GM19395 (cell line): Measurements from ENCODE around the gene UBE2E1.
"Not testable (repeated sequence)": the region's sequence is repeated elsewhere in the genome, so short reads cannot be mapped to it uniquely, and the experiment has no call there.

ENCODE experiments used
- ATAC-seq: cut with Tn5 transposase; IDR thresholded peaks from one replicate; pipeline ENCODE4 v1.9.1; 2021; ENCODE audit warnings: mild to moderate bottlenecking, moderate library complexity; ENCODE audit not compliant: unreplicated experiment

UBE2E1 gene

DNA sequence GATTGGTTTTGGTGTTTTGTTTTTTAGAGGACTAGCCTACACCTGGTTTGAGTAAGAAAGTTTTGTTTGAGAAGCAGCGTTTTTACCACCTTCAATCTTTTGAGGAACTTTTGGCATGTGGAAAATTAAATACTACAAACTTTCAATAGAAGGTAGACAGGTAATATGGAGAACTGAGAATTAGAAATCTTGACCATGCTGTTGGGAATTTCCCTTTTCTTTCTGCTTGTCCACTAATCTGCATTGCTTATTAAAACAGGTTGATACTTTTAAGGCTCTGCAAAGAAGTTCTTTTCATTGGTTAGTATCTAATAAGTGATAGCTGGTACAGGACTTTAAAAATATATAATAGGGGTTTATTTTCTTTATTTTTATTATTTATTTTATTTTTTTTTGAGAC, 31.9 kb downstream of the UBE2E1 start:
- ATAC-seq: no peak

GRCh38 chr3:23840521-23840920, 34.8 kb downstream of the UBE2E1 start:
- ATAC-seq: no peak

- ATAC-seq: no peak
Observed at GRCh38 chr3:23843869-23844268, 38.1 kb downstream of the UBE2E1 start.

GRCh38 chr3:23845326-23846216, 39.8 kb downstream of the UBE2E1 start:
- ATAC-seq: no peak

DNA sequence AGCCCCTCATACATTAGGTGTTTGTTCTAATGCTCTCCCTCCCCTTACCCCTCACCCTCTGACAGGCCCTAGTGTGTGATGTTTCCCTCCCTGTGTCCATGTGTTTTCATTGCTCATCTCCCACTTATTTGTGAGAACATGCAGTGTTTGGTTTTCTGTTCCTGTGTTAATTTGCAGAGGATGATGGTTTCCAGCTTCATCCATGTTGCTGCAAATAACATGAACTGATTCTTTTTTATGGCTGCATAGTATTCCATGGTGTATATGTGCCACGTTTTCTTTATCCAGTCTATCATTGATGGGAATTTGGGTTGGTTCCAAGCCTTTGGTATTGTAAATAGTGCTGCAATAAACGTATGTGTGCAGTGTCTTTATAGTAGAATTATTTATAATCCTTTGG, 43.7 kb downstream of the UBE2E1 start:
- not testable (repeated sequence) for ATAC-seq

GRCh38 chr3:23856286-23856685, 50.5 kb downstream of the UBE2E1 start:
- ATAC-seq: no peak

DNA sequence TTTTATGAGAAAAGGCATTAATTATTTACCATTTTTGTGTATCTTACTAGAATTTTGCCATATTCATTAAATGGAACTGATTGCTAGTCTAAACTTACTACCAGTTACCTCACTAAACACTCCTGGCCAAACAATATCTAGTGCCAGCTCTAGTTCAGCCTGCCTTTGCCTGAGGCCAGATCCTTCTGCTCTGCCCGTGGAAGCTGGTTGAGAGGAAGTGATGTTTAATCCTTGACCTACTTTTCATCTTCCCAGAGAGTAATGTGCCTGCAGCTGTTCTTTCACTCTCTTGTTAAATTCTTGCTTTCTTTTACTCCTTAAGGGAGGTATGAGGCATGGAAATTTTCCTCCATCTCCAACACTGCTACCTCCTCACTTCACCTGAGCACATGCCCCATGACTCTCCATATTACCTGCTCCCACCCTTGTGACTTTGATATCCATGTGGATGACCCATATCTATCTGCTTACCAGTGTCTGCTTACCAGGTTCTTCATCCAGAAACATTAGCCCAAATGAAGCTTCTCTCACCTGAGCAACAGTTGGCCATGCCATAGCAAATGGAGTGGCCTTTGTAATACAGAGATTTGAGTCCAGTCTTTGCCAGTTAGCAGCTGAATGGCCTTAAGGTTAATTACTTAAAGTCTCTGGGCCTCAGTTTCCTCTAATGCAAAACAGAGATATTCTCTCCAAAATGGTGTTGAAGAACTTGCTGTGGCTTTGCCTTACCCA, 53.4 kb downstream of the UBE2E1 start:
- no peak for ATAC-seq

DNA sequence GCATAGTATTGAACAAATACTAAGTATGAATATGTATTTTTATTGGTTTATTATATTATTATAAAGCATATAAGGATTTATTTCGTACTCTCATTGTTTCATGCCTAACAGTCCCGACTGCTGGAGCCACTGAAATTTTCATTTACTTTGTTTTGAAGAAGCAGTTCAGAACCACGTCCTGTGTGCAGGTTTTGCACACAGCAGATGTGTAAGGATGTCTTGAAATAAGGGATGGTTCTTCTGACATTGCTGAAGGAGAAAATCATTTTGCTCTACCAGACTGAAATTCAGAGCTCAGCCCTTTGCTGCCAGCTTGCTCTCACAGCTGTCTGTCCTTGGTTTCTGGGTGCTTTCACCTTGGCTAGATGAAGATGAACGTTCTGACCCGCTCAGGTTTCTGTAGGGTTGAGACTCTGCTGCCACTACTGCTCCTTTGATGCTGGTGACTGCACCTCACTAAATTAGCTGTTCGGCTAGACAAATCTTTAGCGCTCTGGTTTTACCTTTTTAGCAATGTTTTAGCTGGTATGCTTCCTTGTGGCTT, 54.2 kb downstream of the UBE2E1 start:
- no peak for ATAC-seq

GRCh38 chr3:23861689-23862088, 55.9 kb downstream of the UBE2E1 start:
- no peak for ATAC-seq

GRCh38 chr3:23863060-23863459, 57.3 kb downstream of the UBE2E1 start:
- no peak for ATAC-seq

GRCh38 chr3:23864931-23865330, 59.2 kb downstream of the UBE2E1 start:
- ATAC-seq: no peak

DNA sequence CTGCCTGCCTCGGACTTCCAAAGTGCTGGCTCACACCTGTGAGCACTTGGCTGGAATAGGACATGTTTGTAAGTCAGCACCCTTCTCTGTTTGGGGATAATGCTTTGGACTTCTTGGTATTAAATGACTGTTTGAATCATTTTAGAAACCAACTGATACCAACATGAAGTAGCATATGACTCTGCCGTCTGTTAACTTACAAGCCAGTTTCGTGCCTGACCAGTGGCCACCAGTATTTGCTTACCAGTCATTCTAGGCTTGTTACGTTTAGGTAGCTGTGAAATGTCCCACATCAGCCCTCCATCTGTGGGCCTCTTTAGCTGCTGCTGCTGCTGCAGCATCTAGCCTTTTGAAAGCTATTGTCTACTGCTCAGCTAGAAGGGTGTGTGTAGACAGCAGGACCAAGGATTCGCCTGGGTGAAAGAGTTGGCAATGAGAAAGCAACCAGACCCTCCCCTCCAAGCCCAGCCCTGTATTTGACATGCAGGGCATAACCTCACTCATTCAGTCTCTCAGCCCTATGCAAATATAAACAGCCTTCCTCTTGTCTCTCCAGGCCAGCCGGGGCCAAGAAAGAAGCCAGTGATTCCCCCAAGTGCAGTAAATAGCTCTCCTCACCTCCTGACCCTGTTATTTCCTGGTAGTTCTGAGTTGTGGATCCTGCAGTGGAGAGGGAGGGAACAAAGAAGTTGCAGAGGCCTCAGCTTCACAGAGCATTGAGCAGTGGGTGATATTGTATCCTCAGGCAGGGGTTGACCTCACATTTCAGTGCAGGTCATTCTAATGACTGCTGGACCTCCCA, 60.0 kb downstream of the UBE2E1 start:
- peak; percentile 91 for ATAC-seq

DNA sequence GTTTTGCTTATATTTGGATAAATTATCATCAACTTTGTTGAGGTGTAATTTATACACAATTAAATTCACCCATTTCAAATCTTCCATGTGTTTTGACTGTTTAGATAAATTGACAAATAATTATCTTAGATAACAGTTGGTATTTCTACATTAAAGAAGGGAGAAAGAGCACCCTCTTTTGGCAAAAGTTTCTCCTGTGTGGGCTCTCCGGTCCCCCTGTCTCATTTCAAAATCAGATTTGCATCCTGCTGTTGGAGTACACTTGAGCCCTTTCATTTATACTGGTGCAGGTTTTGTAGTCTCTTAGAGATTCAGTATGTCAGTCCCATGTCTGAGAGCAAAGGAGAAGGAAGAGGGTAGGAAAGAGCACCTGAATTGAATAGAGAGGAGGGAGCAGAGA, 61.6 kb downstream of the UBE2E1 start:
- no peak for ATAC-seq

- no peak for ATAC-seq
Observed at GRCh38 chr3:23867838-23868237, 62.1 kb downstream of the UBE2E1 start.

DNA sequence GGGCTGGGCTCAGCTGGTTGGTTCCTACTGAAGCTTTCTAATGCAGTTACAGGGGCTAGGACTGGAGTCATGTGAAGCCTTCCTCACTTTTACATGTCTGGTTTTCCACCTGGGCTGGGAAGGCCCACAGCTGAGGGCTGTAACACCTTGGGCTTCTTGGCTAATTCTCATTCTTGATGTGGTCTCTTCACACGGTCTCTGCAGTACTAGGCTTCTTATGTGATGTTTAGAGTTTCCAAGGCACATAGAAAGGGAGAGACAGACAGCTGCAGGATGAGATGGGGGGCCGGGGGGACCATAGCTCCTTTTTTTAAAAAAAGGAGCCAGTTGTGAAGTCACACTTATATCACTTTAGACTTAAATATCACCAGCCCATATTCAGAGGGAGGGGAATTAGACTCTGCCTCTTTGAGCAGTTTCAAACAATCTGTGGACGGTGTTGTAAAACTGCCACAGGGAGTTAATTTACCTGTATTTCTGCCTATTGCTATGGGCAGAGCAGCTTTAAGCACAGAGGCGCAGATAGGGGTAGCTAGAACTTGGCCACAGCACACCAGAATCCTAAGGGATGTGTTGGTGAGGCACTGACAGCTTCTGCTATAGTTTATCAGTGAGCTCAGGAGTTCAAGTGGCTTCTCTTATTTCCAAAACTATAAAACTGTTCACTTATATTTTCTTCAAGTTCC, 64.4 kb downstream of the UBE2E1 start:
- ATAC-seq: no peak

- not testable (repeated sequence) for ATAC-seq
Observed at GRCh38 chr3:23870663-23871043, 64.9 kb downstream of the UBE2E1 start.

- not testable (repeated sequence) for ATAC-seq
Observed at GRCh38 chr3:23871361-23871760, 65.6 kb downstream of the UBE2E1 start.

GRCh38 chr3:23872330-23872729, 66.6 kb downstream of the UBE2E1 start:
- no peak for ATAC-seq

DNA sequence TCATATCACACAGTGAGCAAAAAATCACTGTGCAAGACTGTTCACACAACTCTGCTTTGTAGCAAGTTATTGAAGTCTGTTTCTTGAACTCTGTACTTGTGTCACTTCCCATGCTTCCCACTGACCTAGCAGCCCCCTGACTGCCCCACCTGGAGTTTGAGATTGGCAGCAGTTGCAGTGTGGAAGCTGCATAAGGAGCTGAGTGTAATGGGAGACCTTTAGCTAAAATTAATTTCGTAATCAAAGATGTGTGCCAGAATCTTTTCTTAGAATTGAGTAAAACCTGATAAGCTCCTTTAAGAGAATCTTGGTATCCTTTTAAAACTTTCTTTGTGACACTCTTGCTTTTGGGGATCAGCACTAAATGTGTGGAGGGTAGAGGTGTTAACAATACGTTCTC, 68.2 kb downstream of the UBE2E1 start:
- ATAC-seq: no peak

DNA sequence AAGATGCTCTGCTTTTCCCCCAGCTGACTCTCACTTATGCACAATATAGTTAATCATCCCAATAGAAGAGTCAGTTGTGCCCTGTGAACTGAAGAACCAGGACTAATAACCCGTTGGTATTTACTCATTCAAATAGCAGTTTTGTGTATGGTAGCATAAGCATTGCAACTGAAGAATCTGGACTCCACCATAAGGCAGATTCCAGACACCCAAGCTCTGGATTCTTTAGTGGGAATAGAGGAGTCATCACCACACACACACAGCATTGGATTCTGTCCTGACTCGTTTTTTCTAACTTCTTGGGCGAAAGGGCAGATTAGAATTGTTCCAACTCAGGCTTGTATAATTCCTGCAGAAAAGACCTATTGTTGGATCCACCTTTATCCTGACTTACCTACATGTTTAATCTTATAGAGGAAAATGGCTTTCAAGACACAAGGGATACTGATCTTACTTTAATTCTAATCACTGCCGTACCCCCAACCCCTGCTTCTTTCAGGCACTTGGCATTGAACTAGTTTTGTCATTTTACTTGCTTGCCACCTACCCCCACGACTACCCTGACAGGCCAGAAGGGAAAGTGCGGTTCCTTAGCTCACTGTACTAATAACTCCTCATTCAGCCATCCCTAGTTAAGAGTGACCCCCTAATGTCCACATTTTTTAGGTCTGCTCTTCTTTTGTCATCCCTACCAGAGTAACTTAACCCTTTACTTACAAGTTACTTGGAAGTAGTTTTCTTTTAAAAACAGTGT, 68.8 kb downstream of the UBE2E1 start:
- ATAC-seq: no peak
